ENCODE measurements around the gene FRAT2. TPM values are rescaled to one million over a fixed set of nuclear protein-coding genes. Genes with fewer than 3 reads are reported as not detected.
A peak's percentile ranks its signal among the peaks of the same experiment; 100 is the strongest.

FRAT2 gene
- total and polyA plus RNA-seq, 2 donors, result 13.1 to 17.5 TPM

DNA sequence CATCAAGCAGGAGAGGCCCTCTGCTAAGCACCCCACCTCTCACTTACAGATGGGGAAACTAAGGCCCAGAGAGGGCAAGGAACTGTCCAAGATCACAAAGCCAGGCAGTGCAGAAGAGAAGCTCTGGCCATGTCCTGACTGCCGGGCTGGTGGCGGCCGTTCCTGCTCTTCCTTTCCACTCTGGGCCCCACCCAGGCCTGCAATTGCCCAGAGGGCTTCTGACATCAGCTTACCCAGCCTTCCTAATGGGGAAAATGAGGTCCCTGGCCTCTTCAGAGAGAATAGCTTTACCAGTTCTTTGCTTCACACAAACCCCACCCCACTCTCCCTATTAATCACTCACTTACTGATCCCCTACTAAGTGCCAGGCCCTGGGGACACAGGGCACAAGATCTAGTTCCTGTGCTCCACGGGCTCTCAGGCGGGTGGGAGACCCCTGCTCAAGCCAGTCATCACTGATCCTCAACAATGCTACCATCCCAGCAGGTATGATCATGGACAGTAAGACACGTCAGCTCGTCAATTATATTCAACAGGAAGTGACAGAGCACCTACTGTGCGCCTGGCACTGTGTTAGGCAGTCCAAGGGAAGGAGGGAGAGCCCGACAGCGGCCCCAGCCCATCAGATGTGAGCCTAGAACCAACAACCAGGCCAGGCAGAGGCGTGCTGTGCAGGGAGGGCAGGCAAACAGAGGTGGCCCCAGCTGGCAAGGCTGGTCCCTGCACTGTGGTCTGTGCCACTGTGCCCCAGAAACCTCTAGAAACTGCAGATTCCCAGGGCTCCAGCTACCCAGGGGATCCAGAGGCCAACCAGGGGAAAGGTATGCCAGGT, 26.4 kb upstream of the FRAT2 start:
- WGBS, result 94% methylated on average over 11 of the region's 11 CpGs
- peaks cover 20 to 27% of the 10 kb centered on the region in 2 donors for H3K36me3 ChIP-seq (ENCODE audit: control insufficient read depth in 2 of 2, insufficient read depth in 2 of 2, low read length in 1 of 2)

DNA sequence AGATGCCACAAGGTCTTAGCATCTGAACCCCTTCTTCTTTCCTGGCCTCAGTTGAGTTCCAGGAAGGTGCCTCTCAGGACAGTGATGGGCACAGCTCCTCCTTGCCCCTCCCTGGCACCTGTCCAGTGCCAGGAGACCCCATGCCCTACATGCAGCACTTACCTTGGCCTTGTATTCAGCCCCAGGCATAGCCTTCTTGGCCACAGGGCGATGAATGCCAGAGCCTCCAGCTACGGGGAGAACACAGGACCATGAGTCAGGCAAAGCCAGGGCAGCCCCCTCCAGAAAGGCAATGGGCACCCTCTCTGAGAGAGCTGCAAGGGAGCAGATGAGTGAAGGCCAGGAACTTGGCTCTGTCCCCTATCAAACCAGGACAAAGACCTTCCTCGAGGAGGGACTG, 24.3 kb upstream of the FRAT2 start:
- no peak for DNase-seq (ENCODE audit: low read depth in 6 of 9, low spot score in 9 of 9)
- Histone ChIP-seq H3K36me3 (ENCODE audit: control insufficient read depth in 2 of 2, insufficient read depth in 2 of 2, low read length in 1 of 2) (peaks cover 18 to 29% of the 10 kb centered on the region in 2 donors), H3K27ac (ENCODE audit: low read depth in 1 of 2, low read length in 1 of 2) (no peak overlapping the region), H3K4me1 (ENCODE audit: control insufficient read depth in 2 of 2, insufficient read depth in 2 of 2, low read length in 2 of 2) (no peaks in the 10 kb centered on the region), H3K27me3 (ENCODE audit: control insufficient read depth in 2 of 2, insufficient read depth in 1 of 2, low read length in 1 of 2) (no peaks in the 10 kb centered on the region), H3K4me3 (ENCODE audit: low read length in 2 of 2) (no peak overlapping the region), H3K9me3 (ENCODE audit: control insufficient read depth in 2 of 2, insufficient read depth in 1 of 2, low read length in 1 of 2) (no peaks in the 10 kb centered on the region)
- 80% methylated on average over 3 of the region's 3 CpGs for WGBS

More for the DNA sequence above, 26.4 kb upstream of the FRAT2 start:
- no peaks in the 10 kb centered on the region for H3K27me3 ChIP-seq (ENCODE audit: control insufficient read depth in 2 of 2, insufficient read depth in 1 of 2, low read length in 1 of 2)
- no peak overlapping the region for H3K27ac ChIP-seq (ENCODE audit: low read depth in 1 of 2, low read length in 1 of 2)
- H3K9me3 ChIP-seq (ENCODE audit: control insufficient read depth in 2 of 2, insufficient read depth in 1 of 2, low read length in 1 of 2), result no peaks in the 10 kb centered on the region
- no peak for DNase-seq (ENCODE audit: low read depth in 6 of 9, low spot score in 9 of 9)
- H3K4me1 ChIP-seq (ENCODE audit: control insufficient read depth in 2 of 2, insufficient read depth in 2 of 2, low read length in 2 of 2), result no peaks in the 10 kb centered on the region
- H3K4me3 ChIP-seq (ENCODE audit: low read length in 2 of 2), result no peak overlapping the region

DNA sequence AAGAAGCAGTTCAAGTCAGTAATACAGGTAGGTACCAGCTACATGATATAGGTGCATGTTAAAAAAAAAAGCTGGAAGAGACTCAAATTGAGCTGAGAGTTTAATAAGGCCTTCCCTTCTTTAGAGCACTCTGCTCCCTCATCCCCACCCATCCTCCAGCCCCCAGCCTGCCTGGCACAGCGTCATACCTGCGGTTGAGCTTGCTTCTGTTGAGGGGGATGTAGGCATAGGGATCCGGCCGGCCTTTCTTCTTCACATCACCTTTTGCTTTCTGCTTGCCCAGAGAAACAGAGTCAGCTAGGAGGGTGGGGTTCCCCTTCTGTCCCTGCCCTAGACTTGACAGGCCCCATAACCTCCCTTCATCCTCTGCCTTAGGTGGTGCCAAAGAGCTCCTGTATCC, 23.8 kb upstream of the FRAT2 start:
- Histone ChIP-seq H3K27me3 (ENCODE audit: control insufficient read depth in 2 of 2, insufficient read depth in 1 of 2, low read length in 1 of 2) (no peaks in the 10 kb centered on the region), H3K4me1 (ENCODE audit: control insufficient read depth in 2 of 2, insufficient read depth in 2 of 2, low read length in 2 of 2) (no peaks in the 10 kb centered on the region), H3K4me3 (ENCODE audit: low read length in 2 of 2) (no peak overlapping the region), H3K9me3 (ENCODE audit: control insufficient read depth in 2 of 2, insufficient read depth in 1 of 2, low read length in 1 of 2) (no peaks in the 10 kb centered on the region), H3K27ac (ENCODE audit: low read depth in 1 of 2, low read length in 1 of 2) (no peak overlapping the region), H3K36me3 (ENCODE audit: control insufficient read depth in 2 of 2, insufficient read depth in 2 of 2, low read length in 1 of 2) (peaks cover 14 to 25% of the 10 kb centered on the region in 2 donors)
- DNase-seq (ENCODE audit: low read depth in 6 of 9, low spot score in 9 of 9), result no peak
- WGBS, result 98% methylated on average over 4 of the region's 4 CpGs

DNA sequence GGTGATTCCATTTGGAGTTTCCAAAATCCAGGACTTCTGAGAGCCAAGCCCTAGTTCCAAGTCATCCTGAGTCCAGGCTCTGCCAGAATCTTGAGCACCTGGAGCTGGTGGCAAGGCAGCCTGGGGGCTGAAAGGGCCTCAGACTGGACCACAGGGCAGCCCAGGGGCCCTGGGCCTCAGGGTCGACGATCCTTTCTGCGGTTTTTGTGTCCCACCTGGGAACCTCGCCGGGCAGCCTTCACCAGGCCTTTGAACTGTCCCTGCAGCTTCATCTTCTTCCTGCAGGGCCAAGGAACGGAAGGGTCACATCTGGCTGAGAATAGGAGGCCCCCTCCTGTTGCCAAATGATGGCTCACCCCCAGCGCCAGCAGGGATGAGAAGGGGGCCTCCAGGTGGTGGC, 22.4 kb upstream of the FRAT2 start:
- H3K9me3 ChIP-seq (ENCODE audit: control insufficient read depth in 2 of 2, insufficient read depth in 1 of 2, low read length in 1 of 2), result no peaks in the 10 kb centered on the region
- WGBS, result 98% methylated on average over 7 of the region's 7 CpGs
- no peaks in the 10 kb centered on the region for H3K4me1 ChIP-seq (ENCODE audit: control insufficient read depth in 2 of 2, insufficient read depth in 2 of 2, low read length in 2 of 2)
- H3K27ac ChIP-seq (ENCODE audit: low read depth in 1 of 2, low read length in 1 of 2), result no peak overlapping the region
- H3K36me3 ChIP-seq (ENCODE audit: control insufficient read depth in 2 of 2, insufficient read depth in 2 of 2, low read length in 1 of 2), result peaks cover 14 to 20% of the 10 kb centered on the region in 2 donors
- no peaks in the 10 kb centered on the region for H3K27me3 ChIP-seq (ENCODE audit: control insufficient read depth in 2 of 2, insufficient read depth in 1 of 2, low read length in 1 of 2)
- H3K4me3 ChIP-seq (ENCODE audit: low read length in 2 of 2), result no peak overlapping the region
- no peak for DNase-seq (ENCODE audit: low read depth in 6 of 9, low spot score in 9 of 9)

DNA sequence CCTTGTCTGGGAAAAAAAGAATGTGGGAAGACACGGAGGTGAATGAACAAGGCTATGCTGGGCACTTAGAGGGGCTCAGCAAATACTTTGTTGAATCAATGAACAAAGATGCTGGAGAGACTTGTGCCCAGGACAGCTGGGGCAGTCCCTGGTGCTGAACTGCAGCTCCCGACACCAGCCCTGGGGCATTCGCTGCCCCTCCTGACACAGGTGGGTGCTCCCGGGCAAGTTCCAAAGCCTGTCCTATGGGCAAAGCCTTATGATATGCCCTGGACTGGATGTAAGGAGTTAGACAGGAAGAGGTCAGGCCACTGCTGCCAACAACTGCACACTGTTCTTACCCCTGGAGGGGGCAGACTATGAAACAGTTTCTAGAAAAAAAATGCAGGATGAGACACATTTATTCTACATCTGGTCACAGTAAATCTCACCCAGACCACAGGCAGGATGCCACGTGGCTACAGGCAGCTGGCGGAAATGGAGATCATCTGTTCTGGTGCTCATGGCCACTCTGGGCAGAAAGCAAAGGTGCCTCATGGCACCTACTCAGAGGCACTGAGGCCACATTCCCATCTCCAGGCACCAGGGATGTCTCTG, 21.9 kb upstream of the FRAT2 start:
- no peaks in the 10 kb centered on the region for H3K9me3 ChIP-seq (ENCODE audit: control insufficient read depth in 2 of 2, insufficient read depth in 1 of 2, low read length in 1 of 2)
- 81% methylated on average over 6 of the region's 6 CpGs for WGBS
- peak overlapping the region in 1 of 2 donors; percentile 18 for H3K27ac ChIP-seq (ENCODE audit: low read depth in 1 of 2, low read length in 1 of 2)
- no peak for DNase-seq (ENCODE audit: low read depth in 6 of 9, low spot score in 9 of 9)
- H3K36me3 ChIP-seq (ENCODE audit: control insufficient read depth in 2 of 2, insufficient read depth in 2 of 2, low read length in 1 of 2), result peaks cover 13 to 20% of the 10 kb centered on the region in 2 donors
- no peaks in the 10 kb centered on the region for H3K27me3 ChIP-seq (ENCODE audit: control insufficient read depth in 2 of 2, insufficient read depth in 1 of 2, low read length in 1 of 2)
- H3K4me1 ChIP-seq (ENCODE audit: control insufficient read depth in 2 of 2, insufficient read depth in 2 of 2, low read length in 2 of 2), result no peaks in the 10 kb centered on the region
- no peak overlapping the region for H3K4me3 ChIP-seq (ENCODE audit: low read length in 2 of 2)

DNA sequence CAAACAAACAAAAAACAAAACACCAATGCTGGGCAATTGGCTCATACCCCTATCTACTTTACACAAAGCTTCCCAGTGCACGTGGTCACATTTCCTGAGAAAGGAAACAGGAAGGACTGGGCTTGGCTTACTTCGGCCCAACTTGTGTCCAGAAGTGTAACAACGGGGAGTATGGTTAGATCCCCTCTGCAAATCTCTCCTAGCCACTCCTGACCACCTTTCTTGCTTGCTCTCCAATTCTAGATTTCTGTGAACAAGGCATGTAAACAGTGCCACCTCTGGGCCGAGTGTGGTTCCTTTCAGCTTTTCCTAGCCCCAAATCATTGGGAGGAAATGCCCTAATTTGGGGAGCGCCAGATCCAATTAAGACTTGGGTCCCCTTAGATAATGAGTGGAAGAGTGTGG, 21.0 kb upstream of the FRAT2 start:
- H3K36me3 ChIP-seq (ENCODE audit: control insufficient read depth in 2 of 2, insufficient read depth in 2 of 2, low read length in 1 of 2), result peaks cover 13 to 20% of the 10 kb centered on the region in 2 donors
- 62% methylated on average over 5 of the region's 5 CpGs for WGBS
- DNase-seq (ENCODE audit: low read depth in 6 of 9, low spot score in 9 of 9), result no peak
- H3K27ac ChIP-seq (ENCODE audit: low read depth in 1 of 2, low read length in 1 of 2), result no peak overlapping the region
- H3K27me3 ChIP-seq (ENCODE audit: control insufficient read depth in 2 of 2, insufficient read depth in 1 of 2, low read length in 1 of 2), result no peaks in the 10 kb centered on the region
- no peak overlapping the region for H3K4me3 ChIP-seq (ENCODE audit: low read length in 2 of 2)
- no peaks in the 10 kb centered on the region for H3K4me1 ChIP-seq (ENCODE audit: control insufficient read depth in 2 of 2, insufficient read depth in 2 of 2, low read length in 2 of 2)
- no peaks in the 10 kb centered on the region for H3K9me3 ChIP-seq (ENCODE audit: control insufficient read depth in 2 of 2, insufficient read depth in 1 of 2, low read length in 1 of 2)

GRCh38 chr10:97353945-97354344, 19.4 kb upstream of the FRAT2 start:
- DNase-seq (ENCODE audit: low read depth in 6 of 9, low spot score in 9 of 9), result no peak
- no peak overlapping the region for H3K4me3 ChIP-seq (ENCODE audit: low read length in 2 of 2)
- H3K27ac ChIP-seq (ENCODE audit: low read depth in 1 of 2, low read length in 1 of 2), result no peak overlapping the region
- WGBS, result 98% methylated on average over 4 of the region's 4 CpGs
- no peaks in the 10 kb centered on the region for H3K9me3 ChIP-seq (ENCODE audit: control insufficient read depth in 2 of 2, insufficient read depth in 1 of 2, low read length in 1 of 2)
- peaks cover 12 to 13% of the 10 kb centered on the region in 2 donors for H3K36me3 ChIP-seq (ENCODE audit: control insufficient read depth in 2 of 2, insufficient read depth in 2 of 2, low read length in 1 of 2)
- H3K4me1 ChIP-seq (ENCODE audit: control insufficient read depth in 2 of 2, insufficient read depth in 2 of 2, low read length in 2 of 2), result no peaks in the 10 kb centered on the region
- H3K27me3 ChIP-seq (ENCODE audit: control insufficient read depth in 2 of 2, insufficient read depth in 1 of 2, low read length in 1 of 2), result no peaks in the 10 kb centered on the region

- Histone ChIP-seq H3K27me3 (ENCODE audit: control insufficient read depth in 2 of 2, insufficient read depth in 1 of 2, low read length in 1 of 2) (no peaks in the 10 kb centered on the region), H3K27ac (ENCODE audit: low read depth in 1 of 2, low read length in 1 of 2) (no peak overlapping the region), H3K4me1 (ENCODE audit: control insufficient read depth in 2 of 2, insufficient read depth in 2 of 2, low read length in 2 of 2) (no peaks in the 10 kb centered on the region), H3K36me3 (ENCODE audit: control insufficient read depth in 2 of 2, insufficient read depth in 2 of 2, low read length in 1 of 2) (peaks cover 0 to 3% of the 10 kb centered on the region in 2 donors), H3K4me3 (ENCODE audit: low read length in 2 of 2) (no peak overlapping the region), H3K9me3 (ENCODE audit: control insufficient read depth in 2 of 2, insufficient read depth in 1 of 2, low read length in 1 of 2) (no peaks in the 10 kb centered on the region)
- no peak for DNase-seq (ENCODE audit: low read depth in 6 of 9, low spot score in 9 of 9)
- 98% methylated on average over 12 of the region's 12 CpGs for WGBS
Measured at GRCh38 chr10:97349752-97350513, 15.4 kb upstream of the FRAT2 start.

- H3K27me3 ChIP-seq (ENCODE audit: control insufficient read depth in 2 of 2, insufficient read depth in 1 of 2, low read length in 1 of 2), result no peaks in the 10 kb centered on the region
- no peaks in the 10 kb centered on the region for H3K9me3 ChIP-seq (ENCODE audit: control insufficient read depth in 2 of 2, insufficient read depth in 1 of 2, low read length in 1 of 2)
- H3K27ac ChIP-seq (ENCODE audit: low read depth in 1 of 2, low read length in 1 of 2), result no peak overlapping the region
- peaks cover 0 to 3% of the 10 kb centered on the region in 2 donors for H3K36me3 ChIP-seq (ENCODE audit: control insufficient read depth in 2 of 2, insufficient read depth in 2 of 2, low read length in 1 of 2)
- H3K4me1 ChIP-seq (ENCODE audit: control insufficient read depth in 2 of 2, insufficient read depth in 2 of 2, low read length in 2 of 2), result no peaks in the 10 kb centered on the region
- whole genome bisulfite sequencing, result 97% methylated on average over 4 of the region's 4 CpGs
- no peak overlapping the region for H3K4me3 ChIP-seq (ENCODE audit: low read length in 2 of 2)
- DNase-seq (ENCODE audit: low read depth in 6 of 9, low spot score in 9 of 9), result no peak
Measured at GRCh38 chr10:97347317-97347716, 12.8 kb upstream of the FRAT2 start.
